ENCODE data around the gene RBBP8. TPM values are rescaled to one million over a fixed set of nuclear protein-coding genes. Genes with fewer than 3 reads are reported as not detected.

Gene RBBP8
- total and polyA plus RNA-seq, 4 donors = 6.5 to 9.8 (median 7.4) TPM

DNA sequence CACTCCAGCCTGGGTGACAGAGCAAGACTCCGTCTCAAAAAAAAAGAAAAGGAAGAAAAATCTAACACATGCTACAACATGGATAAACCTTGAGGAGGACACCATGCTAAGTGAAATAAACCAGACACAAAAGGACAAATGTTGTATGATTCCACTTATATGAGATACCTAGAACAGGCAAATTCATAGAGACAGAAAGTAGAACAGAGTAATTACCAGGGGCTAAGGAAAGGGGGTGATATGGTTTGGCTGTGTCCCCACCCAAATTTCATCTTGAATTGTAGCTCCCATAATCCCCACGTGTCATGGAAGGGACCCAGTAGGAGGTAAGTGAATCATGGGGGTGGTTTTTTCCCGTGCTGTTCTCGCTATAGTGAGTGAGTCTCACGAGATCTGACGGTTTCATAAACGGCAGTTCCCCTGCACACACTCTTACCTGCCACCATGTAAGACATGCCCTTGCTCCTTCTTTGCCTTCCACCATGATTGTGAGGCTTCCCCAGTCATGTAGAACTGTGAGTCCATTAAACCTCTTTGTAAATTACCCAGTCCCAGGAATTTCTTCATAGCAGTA is 110.8 kb downstream of the RBBP8 start:
- H3K36me3 ChIP-seq (ENCODE audit: control insufficient read depth in 4 of 4, insufficient read depth in 3 of 4, low read depth in 1 of 4, low read length in 3 of 4) = no peaks in the 10 kb centered on the region
- no peak overlapping the region for H3K9ac ChIP-seq (ENCODE audit: low read depth in 1 of 2, low read length in 2 of 2)
- H3K9me3 ChIP-seq (ENCODE audit: control insufficient read depth in 4 of 4, low read length in 3 of 4) = no peaks in the 10 kb centered on the region
- no peak for DNase-seq (ENCODE audit: low spot score)
- H3K27me3 ChIP-seq (ENCODE audit: control insufficient read depth in 4 of 4, insufficient read depth in 4 of 4, low read length in 3 of 4) = no peaks in the 10 kb centered on the region
- WGBS = 90% methylated on average over 7 of the region's 7 CpGs
- no peak overlapping the region for H3K4me3 ChIP-seq (ENCODE audit: low read depth in 1 of 3, low read length in 3 of 3)
- no peak overlapping the region for H3K27ac ChIP-seq (ENCODE audit: low read depth in 1 of 2, low read length in 2 of 2)
- TF ChIP-seq YY1 (IDR thresholded peaks at IDR 0.05) (no peak), RAD21 (IDR thresholded peaks at IDR 0.05) (no peak), NR2F2 (IDR thresholded peaks at IDR 0.05) (no peak), EGR1 (IDR thresholded peaks at IDR 0.05; ENCODE audit: low read depth in 2 of 2) (no peak), HNF4G (IDR thresholded peaks at IDR 0.05) (no peak), TAF1 (conservative IDR thresholded peaks at IDR 0.05) (no peak), HNF4A (conservative IDR thresholded peaks at IDR 0.05) (no peak), FOXA1 (IDR thresholded peaks at IDR 0.05) (no peak), FOXA2 (IDR thresholded peaks at IDR 0.05) (no peak), GABPA (IDR thresholded peaks at IDR 0.05 in 1 of 2, conservative IDR thresholded peaks at IDR 0.05 in 1 of 2) (no peak), SP1 (IDR thresholded peaks at IDR 0.05) (no peak), RXRA (IDR thresholded peaks at IDR 0.05) (no peak)
- TF ChIP-seq, protein P1, sequence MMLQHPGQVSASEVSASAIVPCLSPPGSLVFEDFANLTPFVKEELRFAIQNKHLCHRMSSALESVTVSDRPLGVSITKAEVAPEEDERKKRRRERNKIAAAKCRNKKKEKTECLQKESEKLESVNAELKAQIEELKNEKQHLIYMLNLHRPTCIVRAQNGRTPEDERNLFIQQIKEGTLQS (IDR thresholded peaks at IDR 0.05) = no peak
- TF ChIP-seq, protein P2, sequence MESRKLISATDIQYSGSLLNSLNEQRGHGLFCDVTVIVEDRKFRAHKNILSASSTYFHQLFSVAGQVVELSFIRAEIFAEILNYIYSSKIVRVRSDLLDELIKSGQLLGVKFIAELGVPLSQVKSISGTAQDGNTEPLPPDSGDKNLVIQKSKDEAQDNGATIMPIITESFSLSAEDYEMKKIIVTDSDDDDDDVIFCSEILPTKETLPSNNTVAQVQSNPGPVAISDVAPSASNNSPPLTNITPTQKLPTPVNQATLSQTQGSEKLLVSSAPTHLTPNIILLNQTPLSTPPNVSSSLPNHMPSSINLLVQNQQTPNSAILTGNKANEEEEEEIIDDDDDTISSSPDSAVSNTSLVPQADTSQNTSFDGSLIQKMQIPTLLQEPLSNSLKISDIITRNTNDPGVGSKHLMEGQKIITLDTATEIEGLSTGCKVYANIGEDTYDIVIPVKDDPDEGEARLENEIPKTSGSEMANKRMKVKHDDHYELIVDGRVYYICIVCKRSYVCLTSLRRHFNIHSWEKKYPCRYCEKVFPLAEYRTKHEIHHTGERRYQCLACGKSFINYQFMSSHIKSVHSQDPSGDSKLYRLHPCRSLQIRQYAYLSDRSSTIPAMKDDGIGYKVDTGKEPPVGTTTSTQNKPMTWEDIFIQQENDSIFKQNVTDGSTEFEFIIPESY (IDR thresholded peaks at IDR 0.05) = no peak
- TF ChIP-seq, protein P3, sequence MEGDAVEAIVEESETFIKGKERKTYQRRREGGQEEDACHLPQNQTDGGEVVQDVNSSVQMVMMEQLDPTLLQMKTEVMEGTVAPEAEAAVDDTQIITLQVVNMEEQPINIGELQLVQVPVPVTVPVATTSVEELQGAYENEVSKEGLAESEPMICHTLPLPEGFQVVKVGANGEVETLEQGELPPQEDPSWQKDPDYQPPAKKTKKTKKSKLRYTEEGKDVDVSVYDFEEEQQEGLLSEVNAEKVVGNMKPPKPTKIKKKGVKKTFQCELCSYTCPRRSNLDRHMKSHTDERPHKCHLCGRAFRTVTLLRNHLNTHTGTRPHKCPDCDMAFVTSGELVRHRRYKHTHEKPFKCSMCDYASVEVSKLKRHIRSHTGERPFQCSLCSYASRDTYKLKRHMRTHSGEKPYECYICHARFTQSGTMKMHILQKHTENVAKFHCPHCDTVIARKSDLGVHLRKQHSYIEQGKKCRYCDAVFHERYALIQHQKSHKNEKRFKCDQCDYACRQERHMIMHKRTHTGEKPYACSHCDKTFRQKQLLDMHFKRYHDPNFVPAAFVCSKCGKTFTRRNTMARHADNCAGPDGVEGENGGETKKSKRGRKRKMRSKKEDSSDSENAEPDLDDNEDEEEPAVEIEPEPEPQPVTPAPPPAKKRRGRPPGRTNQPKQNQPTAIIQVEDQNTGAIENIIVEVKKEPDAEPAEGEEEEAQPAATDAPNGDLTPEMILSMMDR (IDR thresholded peaks at IDR 0.05; ENCODE audit: low read depth, low read length, missing input control) = no peak
- TF ChIP-seq, protein P4, sequence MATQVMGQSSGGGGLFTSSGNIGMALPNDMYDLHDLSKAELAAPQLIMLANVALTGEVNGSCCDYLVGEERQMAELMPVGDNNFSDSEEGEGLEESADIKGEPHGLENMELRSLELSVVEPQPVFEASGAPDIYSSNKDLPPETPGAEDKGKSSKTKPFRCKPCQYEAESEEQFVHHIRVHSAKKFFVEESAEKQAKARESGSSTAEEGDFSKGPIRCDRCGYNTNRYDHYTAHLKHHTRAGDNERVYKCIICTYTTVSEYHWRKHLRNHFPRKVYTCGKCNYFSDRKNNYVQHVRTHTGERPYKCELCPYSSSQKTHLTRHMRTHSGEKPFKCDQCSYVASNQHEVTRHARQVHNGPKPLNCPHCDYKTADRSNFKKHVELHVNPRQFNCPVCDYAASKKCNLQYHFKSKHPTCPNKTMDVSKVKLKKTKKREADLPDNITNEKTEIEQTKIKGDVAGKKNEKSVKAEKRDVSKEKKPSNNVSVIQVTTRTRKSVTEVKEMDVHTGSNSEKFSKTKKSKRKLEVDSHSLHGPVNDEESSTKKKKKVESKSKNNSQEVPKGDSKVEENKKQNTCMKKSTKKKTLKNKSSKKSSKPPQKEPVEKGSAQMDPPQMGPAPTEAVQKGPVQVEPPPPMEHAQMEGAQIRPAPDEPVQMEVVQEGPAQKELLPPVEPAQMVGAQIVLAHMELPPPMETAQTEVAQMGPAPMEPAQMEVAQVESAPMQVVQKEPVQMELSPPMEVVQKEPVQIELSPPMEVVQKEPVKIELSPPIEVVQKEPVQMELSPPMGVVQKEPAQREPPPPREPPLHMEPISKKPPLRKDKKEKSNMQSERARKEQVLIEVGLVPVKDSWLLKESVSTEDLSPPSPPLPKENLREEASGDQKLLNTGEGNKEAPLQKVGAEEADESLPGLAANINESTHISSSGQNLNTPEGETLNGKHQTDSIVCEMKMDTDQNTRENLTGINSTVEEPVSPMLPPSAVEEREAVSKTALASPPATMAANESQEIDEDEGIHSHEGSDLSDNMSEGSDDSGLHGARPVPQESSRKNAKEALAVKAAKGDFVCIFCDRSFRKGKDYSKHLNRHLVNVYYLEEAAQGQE (IDR thresholded peaks at IDR 0.05) = no peak
- TF ChIP-seq, protein P5, sequence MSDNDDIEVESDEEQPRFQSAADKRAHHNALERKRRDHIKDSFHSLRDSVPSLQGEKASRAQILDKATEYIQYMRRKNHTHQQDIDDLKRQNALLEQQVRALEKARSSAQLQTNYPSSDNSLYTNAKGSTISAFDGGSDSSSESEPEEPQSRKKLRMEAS (IDR thresholded peaks at IDR 0.05) = no peak
- H3K4me1 ChIP-seq (ENCODE audit: control insufficient read depth in 4 of 4, insufficient read depth in 4 of 4, low read length in 3 of 4) = no peaks in the 10 kb centered on the region

All from liver (tissue), 9 donors.